HepG2 (cell line): Measurements from ENCODE around the gene MFSD11. TPM values are rescaled to one million over a fixed set of nuclear protein-coding genes. Genes with fewer than 3 reads are reported as not detected.
A peak's percentile ranks its signal among the peaks of the same experiment; 100 is the strongest.

ENCODE experiments used
- BCL3 ChIP-seq: sonication (generic); formaldehyde crosslinking; IDR thresholded peaks from 2 replicates; pipeline ENCODE4 v1.5.1; 2020; ENCODE audit warnings: mild to moderate bottlenecking, missing genetic modification reagents, moderate library complexity
- CBFB ChIP-seq: sonication (generic); formaldehyde crosslinking; IDR thresholded peaks from 2 replicates; pipeline ENCODE4 v1.4.0; 2020; ENCODE audit warnings: missing genetic modification reagents
- CEBPZ ChIP-seq: IDR thresholded peaks from 2 replicates; pipeline ENCODE4 v1.6.1; 2012; ENCODE audit warnings: low read length, improper control_type of control experiment
- DPF2 ChIP-seq: sonication (generic); formaldehyde crosslinking; IDR thresholded peaks from 2 replicates; pipeline ENCODE4 v1.4.0; 2020; ENCODE audit warnings: mild to moderate bottlenecking, low read depth, missing genetic modification reagents, borderline replicate concordance
- GABPA ChIP-seq, 2 experiments: IDR thresholded peaks; 2 replicates each; pipeline ENCODE4 v1.6.1; 2011 to 2016; ENCODE audit warnings: low read depth in 2 of 2, low read length in 1 of 2, missing biosample characterization in 1 of 2, missing genetic modification characterization in 1 of 2
- HOMEZ ChIP-seq: IDR thresholded peaks from 2 replicates; pipeline ENCODE4 v1.6.1; 2016; ENCODE audit warnings: low read depth
- KDM6A ChIP-seq: IDR thresholded peaks from 2 replicates; pipeline ENCODE4 v1.6.1; 2016; ENCODE audit warnings: low read depth
- PHF21A ChIP-seq: sonication (generic); formaldehyde crosslinking; IDR thresholded peaks from 2 replicates; pipeline ENCODE4 v1.5.0; 2020; ENCODE audit warnings: mild to moderate bottlenecking, missing genetic modification reagents
- PTBP1 ChIP-seq: fragments of 200-400 bp; formaldehyde crosslinking; IDR thresholded peaks from 2 replicates; pipeline ENCODE4 v1.6.1; 2018; ENCODE audit warnings: low read length, low read depth; ENCODE audit not compliant: poor library complexity, severe bottlenecking
- SP140L ChIP-seq: sonication (generic); formaldehyde crosslinking; IDR thresholded peaks from 2 replicates; pipeline ENCODE4 v1.4.0; 2020; ENCODE audit warnings: missing genetic modification reagents, borderline replicate concordance
- SP2 ChIP-seq: sonication (generic); formaldehyde crosslinking; IDR thresholded peaks from 2 replicates; pipeline ENCODE4 v1.5.1; 2020; ENCODE audit warnings: mild to moderate bottlenecking, missing genetic modification reagents
- SYNCRIP ChIP-seq: fragments of 200-400 bp; formaldehyde crosslinking; IDR thresholded peaks from 2 replicates; pipeline ENCODE4 v1.6.1; 2018; ENCODE audit warnings: mild to moderate bottlenecking, low read depth, low read length; ENCODE audit not compliant: insufficient read depth
- ZFY ChIP-seq: sonication (generic); formaldehyde crosslinking; IDR thresholded peaks from 2 replicates; pipeline ENCODE4 v1.4.0; 2020; ENCODE audit warnings: missing genetic modification reagents
- ZNF142 ChIP-seq: sonication (generic); formaldehyde crosslinking; IDR thresholded peaks from 2 replicates; pipeline ENCODE4 v1.4.0; 2020; ENCODE audit warnings: missing genetic modification reagents
- ZNF207 ChIP-seq: fragments of 450-650 bp; IDR thresholded peaks from 2 replicates; pipeline ENCODE4 v1.6.1; 2016; ENCODE audit warnings: antibody characterized with exemption, borderline replicate concordance
- ZNF354B ChIP-seq: sonication (generic); formaldehyde crosslinking; IDR thresholded peaks from 2 replicates; pipeline ENCODE4 v1.8.0; 2022; ENCODE audit warnings: mild to moderate bottlenecking, missing genetic modification reagents
- ZNF605 ChIP-seq: sonication (generic); formaldehyde crosslinking; IDR thresholded peaks from 2 replicates; pipeline ENCODE4 v1.8.0; 2022; ENCODE audit warnings: mild to moderate bottlenecking, missing genetic modification reagents
- ZNF720 ChIP-seq: sonication (generic); formaldehyde crosslinking; IDR thresholded peaks from 2 replicates; pipeline ENCODE4 v1.4.0; 2020; ENCODE audit warnings: missing genetic modification reagents
- polyA plus RNA-seq, 8 experiments: library from polyadenylated mRNA; depleted of rRNA in 3 of 8; stranded (reverse) in 7 of 8; unstranded in 1 of 8; fragments of >200 nt; fragmentation: Illumina TruSeq in 4 of 8; extraction: Trizol in 4 of 8; gene quantifications; 2 replicates each; pipeline versions ENCODE4 v1.2.1 to v1.2.3, GENCODE V29; 2011 to 2016; ENCODE audit warnings: low read depth in 4 of 8, missing spikeins in 1 of 8, mixed read lengths in 1 of 8; ENCODE audit not compliant: insufficient read depth in 1 of 8
- total RNA-seq, 5 experiments: library from RNA; depleted of rRNA; stranded (reverse); fragments of >200 nt; fragmentation: Illumina TruSeq; extraction: Trizol; gene quantifications; 2 replicates each; pipeline ENCODE4 v1.2.3, GENCODE V29; 2016; ENCODE audit warnings: low read depth in 1 of 5

The MFSD11 gene
- total and polyA plus RNA-seq, 2 of the 13 experiments (the other 11 are each of a cell fraction or from before 2014, with no cell fraction given), result 26.1 to 36.3 TPM

- TF ChIP-seq HOMEZ (CRISPR knock-in tag) (0 out of 2 replicates have a peak, but pooled peaks have one; percentile 46), SP140L (CRISPR knock-in tag) (no peak), PTBP1 (no peak), PHF21A (CRISPR knock-in tag) (peak; percentile 92), ZFY (peak; percentile 8; the same call in 1 of the 2 replicates), CEBPZ (no peak), ZNF354B (no peak), SYNCRIP (no peak), KDM6A (peak; percentile 50; the same call in 1 of the 2 replicates), ZNF605 (no peak), ZNF142 (CRISPR knock-in tag) (no peak), ZNF207 (no peak), SP2 (CRISPR knock-in tag) (no peak), DPF2 (CRISPR knock-in tag) (peak; percentile 38; the same call in 1 of the 2 replicates), CBFB (CRISPR knock-in tag) (0 out of 2 replicates have a peak, but pooled peaks have one; percentile 55), GABPA (IDR thresholded peaks at IDR 0.05; ENCODE audit: low read depth, low read length) (no peak), GABPA (CRISPR knock-in tag; IDR thresholded peaks at IDR 0.05; ENCODE audit: low read depth) (no peak), ZNF720 (CRISPR knock-in tag) (no peak), BCL3 (CRISPR knock-in tag) (no peak)
Observed at GRCh38 chr17:76701471-76701967, 36.4 kb upstream of the MFSD11 start (continued).
